Trophoblast cell (in vitro differentiated cells and primary cell): ENCODE results near the gene CXCL8.
A peak's percentile ranks its signal among the peaks of the same experiment; 100 is the strongest.

Experiments
- DNase-seq, 2 donors: peaks; one replicate each; pipeline ENCODE4 v3.0.0-alpha.2; 2016
- H2AFZ ChIP-seq: 2 replicates; pipeline ENCODE4 v1.6.1; 2013; ENCODE audit warnings: low read length, moderate library complexity, mild to moderate bottlenecking; ENCODE audit not compliant: insufficient read depth, poor library complexity
- H2AK5ac ChIP-seq: 2 replicates; pipeline ENCODE4 v1.6.1; 2013; ENCODE audit warnings: mild to moderate bottlenecking, low read length
- H2BK120ac ChIP-seq: 2 replicates; pipeline ENCODE4 v1.6.1; 2013; ENCODE audit warnings: low read length, mild to moderate bottlenecking, moderate library complexity; ENCODE audit not compliant: insufficient read depth, poor library complexity
- H2BK12ac ChIP-seq: 2 replicates; pipeline ENCODE4 v1.6.1; 2013; ENCODE audit warnings: mild to moderate bottlenecking, low read length, moderate library complexity
- H2BK5ac ChIP-seq: 2 replicates; pipeline ENCODE4 v1.6.1; 2013; ENCODE audit warnings: low read length, low read depth, moderate library complexity, mild to moderate bottlenecking; ENCODE audit not compliant: poor library complexity
- H3K14ac ChIP-seq: 2 replicates; pipeline ENCODE4 v1.6.1; 2013; ENCODE audit warnings: mild to moderate bottlenecking, low read length
- H3K18ac ChIP-seq: 2 replicates; pipeline ENCODE4 v1.6.1; 2013; ENCODE audit warnings: mild to moderate bottlenecking, low read length
- H3K23ac ChIP-seq: 2 replicates; pipeline ENCODE4 v1.6.1; 2013; ENCODE audit warnings: low read length
- H3K27ac ChIP-seq: 2 replicates; pipeline ENCODE4 v1.5.1; 2013; ENCODE audit warnings: low read depth, mild to moderate bottlenecking, inconsistent platforms, low read length, moderate library complexity
- H3K27me3 ChIP-seq: 2 replicates; pipeline ENCODE4 v1.6.1; 2013; ENCODE audit warnings: inconsistent platforms, mild to moderate bottlenecking, low read length, moderate library complexity; ENCODE audit not compliant: insufficient read depth
- H3K36me3 ChIP-seq, 2 experiments: 1 replicate in 1 of 2; 2 replicates in 1 of 2; pipeline ENCODE4 v1.6.1; 2013; ENCODE audit warnings: low read length in 2 of 2, mild to moderate bottlenecking in 2 of 2, moderate library complexity in 1 of 2; ENCODE audit not compliant: insufficient read depth in 2 of 2, control insufficient read depth in 1 of 2
- H3K4ac ChIP-seq: 2 replicates; pipeline ENCODE4 v1.6.1; 2013; ENCODE audit warnings: low read depth, mild to moderate bottlenecking, low read length, moderate library complexity
- H3K4me1 ChIP-seq, 2 experiments: 1 replicate in 1 of 2; 2 replicates in 1 of 2; pipeline ENCODE4 v1.6.1; 2013; ENCODE audit warnings: low read length in 2 of 2, mild to moderate bottlenecking in 2 of 2, moderate library complexity in 1 of 2; ENCODE audit not compliant: insufficient read depth in 2 of 2, control insufficient read depth in 1 of 2
- H3K4me2 ChIP-seq: 2 replicates; pipeline ENCODE4 v1.6.1; 2013; ENCODE audit warnings: inconsistent platforms, mild to moderate bottlenecking, low read length, moderate library complexity
- H3K4me3 ChIP-seq: 2 replicates; pipeline ENCODE4 v1.5.1; 2013; ENCODE audit warnings: mild to moderate bottlenecking, low read depth, low read length, inconsistent platforms
- H3K79me1 ChIP-seq: one replicate; pipeline ENCODE4 v1.6.1; 2013; ENCODE audit warnings: low read length
- H3K79me2 ChIP-seq: 2 replicates; pipeline ENCODE4 v1.6.1; 2013; ENCODE audit warnings: low read length, mild to moderate bottlenecking; ENCODE audit not compliant: control insufficient read depth, insufficient read depth, poor library complexity
- H3K9ac ChIP-seq: 2 replicates; pipeline ENCODE4 v1.6.1; 2013; ENCODE audit warnings: mild to moderate bottlenecking, low read length
- H3K9me3 ChIP-seq: 2 replicates; pipeline ENCODE4 v1.6.1; 2013; ENCODE audit warnings: low read depth, mild to moderate bottlenecking, control low read depth, inconsistent platforms, low read length; ENCODE audit not compliant: insufficient read depth
- H4K12ac ChIP-seq: 2 replicates; pipeline ENCODE4 v1.6.1; 2013; ENCODE audit warnings: low read depth, mild to moderate bottlenecking, low read length, moderate library complexity
- H4K8ac ChIP-seq: 2 replicates; pipeline ENCODE4 v1.6.1; 2013; ENCODE audit warnings: low read depth, mild to moderate bottlenecking, low read length, moderate library complexity
- H4K91ac ChIP-seq: one replicate; pipeline ENCODE4 v1.6.1; 2013; ENCODE audit warnings: low read depth, mild to moderate bottlenecking, low read length, moderate library complexity
- WGBS: extraction: QIAGEN DNeasy Blood & Tissue Kit; methylation state at CpG from one replicate; pipeline ENCODE4 v1.1.7; 2013; ENCODE audit warnings: missing lambda C conversion rate; ENCODE audit not compliant: insufficient read length, insufficient coverage; ENCODE audit errors: extremely low coverage; 5-methylcytosine and 5-hydroxymethylcytosine counted together

Gene CXCL8

GRCh38 chr4:73705721-73706120, 34.6 kb upstream of the CXCL8 start:
- no peak overlapping the region for H3K4ac ChIP-seq
- H4K91ac ChIP-seq, result no peak overlapping the region
- H2AK5ac ChIP-seq, result no peak overlapping the region
- no peak overlapping the region for H3K9ac ChIP-seq
- H3K4me3 ChIP-seq, result no peak overlapping the region
- peaks cover 4 to 10% of the 10 kb centered on the region in 2 experiments for H3K4me1 ChIP-seq
- H2BK5ac ChIP-seq, result no peak overlapping the region
- H3K79me2 ChIP-seq, result no peaks in the 10 kb centered on the region
- H3K14ac ChIP-seq, result no peak overlapping the region
- no peak overlapping the region for H3K18ac ChIP-seq
- H2BK12ac ChIP-seq, result no peak overlapping the region
- no peak overlapping the region for H3K4me2 ChIP-seq
- no peaks in the 10 kb centered on the region for H3K36me3 ChIP-seq
- H3K79me1 ChIP-seq, result peaks cover 4% of the 10 kb centered on the region
- H3K9me3 ChIP-seq, result no peaks in the 10 kb centered on the region
- no peak overlapping the region for H3K23ac ChIP-seq
- no peak overlapping the region for H2AFZ ChIP-seq
- H3K27ac ChIP-seq, result no peak overlapping the region
- WGBS, result no CpG with 5 or more reads among the region's 1 CpG
- H4K8ac ChIP-seq, result no peak overlapping the region
- no peak overlapping the region for H4K12ac ChIP-seq
- no peak for DNase-seq
- no peaks in the 10 kb centered on the region for H3K27me3 ChIP-seq
- no peak overlapping the region for H2BK120ac ChIP-seq

GRCh38 chr4:73706811-73707210, 33.6 kb upstream of the CXCL8 start:
- H3K9me3 ChIP-seq, result no peaks in the 10 kb centered on the region
- no peak overlapping the region for H4K91ac ChIP-seq
- no peaks in the 10 kb centered on the region for H3K79me2 ChIP-seq
- H2BK120ac ChIP-seq, result no peak overlapping the region
- H2BK12ac ChIP-seq, result no peak overlapping the region
- H3K14ac ChIP-seq, result no peak overlapping the region
- no peak for DNase-seq
- no peak overlapping the region for H3K4ac ChIP-seq
- H3K18ac ChIP-seq, result no peak overlapping the region
- H4K8ac ChIP-seq, result no peak overlapping the region
- H2BK5ac ChIP-seq, result no peak overlapping the region
- no peaks in the 10 kb centered on the region for H3K36me3 ChIP-seq
- H2AFZ ChIP-seq, result no peak overlapping the region
- WGBS, result no CpG with 5 or more reads among the region's 2 CpGs
- no peaks in the 10 kb centered on the region for H3K27me3 ChIP-seq
- peaks cover 4 to 10% of the 10 kb centered on the region in 2 experiments for H3K4me1 ChIP-seq
- no peak overlapping the region for H3K4me2 ChIP-seq
- H3K9ac ChIP-seq, result no peak overlapping the region
- H2AK5ac ChIP-seq, result no peak overlapping the region
- no peak overlapping the region for H3K27ac ChIP-seq
- no peak overlapping the region for H3K4me3 ChIP-seq
- no peak overlapping the region for H3K23ac ChIP-seq
- no peak overlapping the region for H4K12ac ChIP-seq
- H3K79me1 ChIP-seq, result peaks cover 4% of the 10 kb centered on the region

GRCh38 chr4:73707269-73707875, 33.0 kb upstream of the CXCL8 start:
- Histone ChIP-seq H2BK12ac (peak overlapping the region; percentile 65), H3K14ac (no peak overlapping the region), H3K79me2 (no peaks in the 10 kb centered on the region), H4K91ac (no peak overlapping the region), H2BK120ac (no peak overlapping the region), H2AFZ (no peak overlapping the region), H3K4me1 (peaks cover 4 to 10% of the 10 kb centered on the region in 2 experiments), H4K8ac (no peak overlapping the region), H3K9ac (no peak overlapping the region), H3K4me3 (no peak overlapping the region), H3K27me3 (no peaks in the 10 kb centered on the region), H2AK5ac (no peak overlapping the region), H3K36me3 (no peaks in the 10 kb centered on the region), H3K4me2 (no peak overlapping the region), H2BK5ac (no peak overlapping the region), H4K12ac (no peak overlapping the region), H3K79me1 (peaks cover 4% of the 10 kb centered on the region), H3K9me3 (no peaks in the 10 kb centered on the region), H3K27ac (no peak overlapping the region), H3K4ac (no peak overlapping the region), H3K18ac (no peak overlapping the region), H3K23ac (no peak overlapping the region)
- no peak for DNase-seq
- no CpG with 5 or more reads among the region's 4 CpGs for WGBS

- peaks cover 4 to 10% of the 10 kb centered on the region in 2 experiments for H3K4me1 ChIP-seq
- peak overlapping the region; percentile 54 for H2AFZ ChIP-seq
- H3K79me2 ChIP-seq, result no peaks in the 10 kb centered on the region
- H3K79me1 ChIP-seq, result peaks cover 4% of the 10 kb centered on the region
- H2AK5ac ChIP-seq, result no peak overlapping the region
- no peaks in the 10 kb centered on the region for H3K27me3 ChIP-seq
- no peak overlapping the region for H4K12ac ChIP-seq
- WGBS, result no CpG with 5 or more reads among the region's 7 CpGs
- no peak overlapping the region for H3K4me3 ChIP-seq
- peak overlapping the region; percentile 53 for H3K18ac ChIP-seq
- H3K23ac ChIP-seq, result no peak overlapping the region
- no peak overlapping the region for H4K8ac ChIP-seq
- peak overlapping the region; percentile 30 for H3K4me2 ChIP-seq
- H4K91ac ChIP-seq, result peak overlapping the region; percentile 11
- H3K9ac ChIP-seq, result no peak overlapping the region
- DNase-seq, result peak in 1 of 2 donors; percentile 62
- peak overlapping the region; percentile 52 for H2BK5ac ChIP-seq
- H3K14ac ChIP-seq, result no peak overlapping the region
- H3K9me3 ChIP-seq, result no peaks in the 10 kb centered on the region
- no peak overlapping the region for H3K4ac ChIP-seq
- H2BK12ac ChIP-seq, result peak overlapping the region; percentile 84
- peak overlapping the region; percentile 71 for H3K27ac ChIP-seq
- H3K36me3 ChIP-seq, result no peaks in the 10 kb centered on the region
- peak overlapping the region; percentile 91 for H2BK120ac ChIP-seq
Observed at GRCh38 chr4:73707918-73708577, 32.3 kb upstream of the CXCL8 start.
